Spleen (tissue), 11 donors: ENCODE data around the gene SORBS2. TPM values are rescaled to one million over a fixed set of nuclear protein-coding genes. Genes with fewer than 3 reads are reported as not detected.
A peak's percentile ranks its signal among the peaks of the same experiment; 100 is the strongest.

ENCODE experiments used
- DNase-seq: peaks from one replicate; pipeline ENCODE4 v3.0.0-alpha.2; 2020
- H3K27ac ChIP-seq, 8 donors: fragments of 200-600 bp; sonication (generic) in 7 of 8; 1 replicate in 4 of 8; 2 replicates in 4 of 8; pipeline versions ENCODE4 v1.5.0 to v1.8.0; 2016 to 2021; ENCODE audit warnings: inconsistent platforms in 4 of 8, mild to moderate bottlenecking in 4 of 8, moderate library complexity in 1 of 8
- H3K27me3 ChIP-seq, 7 donors: fragments of 200-600 bp; sonication (generic) in 6 of 7; replicated peaks in 1 of 7; 1 replicate in 4 of 7; 2 replicates in 3 of 7; pipeline versions ENCODE4 v1.5.0 to v1.8.0; 2016 to 2021; ENCODE audit warnings: inconsistent platforms in 3 of 7, mild to moderate bottlenecking in 1 of 7
- H3K36me3 ChIP-seq, 6 donors: fragments of 200-600 bp; sonication (generic) in 5 of 6; 1 replicate in 4 of 6; 2 replicates in 2 of 6; pipeline versions ENCODE4 v1.5.0 to v1.8.0; 2016 to 2021; ENCODE audit warnings: inconsistent platforms in 2 of 6
- H3K4me1 ChIP-seq, 6 donors: fragments of 200-600 bp; sonication (generic) in 5 of 6; 1 replicate in 3 of 6; 2 replicates in 3 of 6; pipeline versions ENCODE4 v1.5.0 to v1.8.0; 2016 to 2021; ENCODE audit warnings: inconsistent platforms in 3 of 6
- H3K4me3 ChIP-seq, 8 donors: fragments of 200-600 bp; sonication (generic) in 7 of 8; 1 replicate in 4 of 8; 2 replicates in 4 of 8; pipeline versions ENCODE4 v1.5.0 to v1.8.0; 2016 to 2021; ENCODE audit warnings: inconsistent platforms in 4 of 8, mild to moderate bottlenecking in 4 of 8, moderate library complexity in 2 of 8
- H3K9me3 ChIP-seq, 8 donors: fragments of 200-600 bp; sonication (generic) in 7 of 8; 1 replicate in 4 of 8; 2 replicates in 4 of 8; pipeline versions ENCODE4 v1.5.0 to v1.8.0; 2016 to 2021; ENCODE audit warnings: inconsistent platforms in 4 of 8
- CTCF ChIP-seq, 11 experiments: fragments of 200-600 bp in 7 of 11; fragments of 450-650 bp in 4 of 11; sonication (generic) in 4 of 11; IDR thresholded peaks in 8 of 11; conservative IDR thresholded peaks in 3 of 11; 1 replicate in 7 of 11; 2 replicates in 4 of 11; pipeline versions ENCODE4 v1.4.0 to v1.8.0; 2016 to 2021; ENCODE audit warnings: antibody characterized with exemption in 11 of 11, inconsistent platforms in 4 of 11, mild to moderate bottlenecking in 1 of 11
- POLR2A ChIP-seq, 3 donors: fragments of 450-650 bp; IDR thresholded peaks; one replicate each; pipeline ENCODE4 v1.5.1; 2017; ENCODE audit warnings: antibody characterized with exemption in 3 of 3, mild to moderate bottlenecking in 1 of 3
- POLR2AphosphoS5 ChIP-seq, 3 donors: sonication (generic); formaldehyde crosslinking; IDR thresholded peaks; one replicate each; pipeline ENCODE4 v1.5.1; 2017; ENCODE audit warnings: antibody characterized with exemption in 3 of 3
- WGBS, 5 donors: extraction: QIAGEN DNeasy Blood & Tissue Kit in 3 of 5; methylation state at CpG; one replicate each; pipeline versions ENCODE4 v1.1.5 to v1.1.7; 2013 to 2018; 5-methylcytosine and 5-hydroxymethylcytosine counted together
- intact Hi-C: fragments of 100-400 bp; cut with DNase I; formaldehyde crosslinking; loops from one replicate; pipeline ENCODE4 v1.15.0; 2023; ENCODE audit warnings: low total_unique reads
- polyA plus RNA-seq, 3 donors: library from polyadenylated mRNA; stranded (reverse); fragments of 200-250 nt; gene quantifications; one replicate each; pipeline ENCODE4 v1.2.1, GENCODE V29; 2013
- total RNA-seq, 7 donors: library from RNA; depleted of rRNA in 3 of 7; stranded (reverse); fragments of >200 nt in 3 of 7; fragmentation: NEBNext Ultra II Directional in 4 of 7; extraction: Animal tissue kit (Norgen Biotek cat#: 25700) in 4 of 7; gene quantifications; one replicate each; pipeline versions ENCODE4 v1.1.0 to v1.2.1, GENCODE V29; 2016 to 2021
- donor health status: healthy with polysubstance abuse.
- donor health status: DM: no; HTN: no; CAD: no; lungs with moderate emphysema.
- donor health status: DM: no; HTN: no; CAD: no.
- donor health status: Bipolar disorder and iron deficiency.
- donor health status: healthy.
- donor health status: DM: no; HTN: no; CAD: no.
- donor health status: DM: yes; HTN: yes; CAD: no.

The SORBS2 gene
- total and polyA plus RNA-seq, 10 donors: 5.9 to 128 (median 84.8) TPM

GRCh38 chr4:185741795-185742194, 70.2 kb downstream of the SORBS2 start:
- peaks cover 0 to 31% (median 6%) of the 10 kb centered on the region in 6 donors for H3K4me1 ChIP-seq
- no peaks in the 10 kb centered on the region for H3K9me3 ChIP-seq
- DNase-seq: no peak
- TF ChIP-seq POLR2AphosphoS5 (IDR thresholded peaks at IDR 0.05) (no peak), CTCF (IDR thresholded peaks at IDR 0.05 in 8 of 11, conservative IDR thresholded peaks at IDR 0.05 in 3 of 11) (no peak), POLR2A (IDR thresholded peaks at IDR 0.05) (no peak)
- WGBS, 5 donors: 86 to 93% (median 90%) methylated on average over 6 of the region's 6 CpGs
- no peak overlapping the region for H3K4me3 ChIP-seq
- no peaks in the 10 kb centered on the region for H3K36me3 ChIP-seq
- intact Hi-C loops: no loop called here
- no peaks in the 10 kb centered on the region for H3K27me3 ChIP-seq
- H3K27ac ChIP-seq: no peak overlapping the region

DNA sequence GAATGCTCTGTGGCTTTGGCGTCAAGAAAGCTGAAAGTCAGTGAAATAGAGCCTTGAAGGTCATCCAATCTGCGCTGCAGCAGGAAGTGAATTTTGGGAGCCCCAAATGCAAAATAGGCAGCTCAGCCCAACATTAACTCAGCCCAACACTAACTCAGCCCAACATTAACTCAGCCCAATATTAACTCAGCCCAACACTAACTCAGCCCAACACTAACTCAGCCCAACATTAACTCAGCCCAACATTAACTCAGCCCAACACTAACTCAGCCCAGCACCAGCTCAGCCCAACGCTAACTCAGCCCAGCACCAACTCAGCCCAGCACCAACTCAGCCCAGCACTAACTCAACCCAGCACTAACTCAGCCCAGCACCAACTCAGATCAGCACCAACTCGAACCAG, 71.5 kb downstream of the SORBS2 start:
- no peak for DNase-seq
- Histone ChIP-seq H3K27ac (peak overlapping the region in 2 of 8 donors; percentile 26), H3K9me3 (no peaks in the 10 kb centered on the region), H3K36me3 (no peaks in the 10 kb centered on the region), H3K4me3 (no peak overlapping the region), H3K4me1 (peaks cover 0 to 44% (median 7%) of the 10 kb centered on the region in 6 donors), H3K27me3 (no peaks in the 10 kb centered on the region)
- intact Hi-C loops: no loop called here
- 65 to 76% (median 72%) methylated on average over 4 of the region's 4 CpGs for WGBS, 5 donors
- TF ChIP-seq POLR2A (IDR thresholded peaks at IDR 0.05) (no peak), POLR2AphosphoS5 (IDR thresholded peaks at IDR 0.05) (no peak), CTCF (IDR thresholded peaks at IDR 0.05 in 8 of 11, conservative IDR thresholded peaks at IDR 0.05 in 3 of 11) (no peak)

DNA sequence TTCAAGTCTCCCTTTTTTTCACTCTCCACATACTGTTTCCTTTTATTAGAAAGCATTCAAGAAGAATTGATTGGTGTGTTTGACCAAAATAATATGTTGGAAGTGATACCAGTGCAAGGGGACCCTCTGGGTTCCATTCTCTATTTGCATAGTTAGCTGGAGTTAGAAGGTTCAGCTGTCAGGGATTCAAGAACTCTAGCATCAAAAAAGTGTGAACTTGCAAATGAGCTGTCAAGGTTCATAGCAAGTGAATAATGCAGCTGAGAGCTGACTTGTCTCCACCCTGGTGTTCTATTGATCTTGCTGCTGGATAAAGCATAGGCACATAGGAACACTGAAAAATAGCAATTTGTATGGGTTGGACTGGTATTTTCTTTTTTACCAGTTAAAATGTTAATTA, 73.2 kb downstream of the SORBS2 start:
- no peak overlapping the region for H3K4me3 ChIP-seq
- no peaks in the 10 kb centered on the region for H3K9me3 ChIP-seq
- peak overlapping the region in 5 of 8 donors; percentile 10 to 73 (median 21) for H3K27ac ChIP-seq
- intact Hi-C loops: no loop called here
- H3K36me3 ChIP-seq: no peaks in the 10 kb centered on the region
- no peak for TF ChIP-seq POLR2A (IDR thresholded peaks at IDR 0.05)
- H3K4me1 ChIP-seq: peaks cover 0 to 61% (median 15%) of the 10 kb centered on the region in 6 donors
- no peak for DNase-seq
- H3K27me3 ChIP-seq: no peaks in the 10 kb centered on the region

DNA sequence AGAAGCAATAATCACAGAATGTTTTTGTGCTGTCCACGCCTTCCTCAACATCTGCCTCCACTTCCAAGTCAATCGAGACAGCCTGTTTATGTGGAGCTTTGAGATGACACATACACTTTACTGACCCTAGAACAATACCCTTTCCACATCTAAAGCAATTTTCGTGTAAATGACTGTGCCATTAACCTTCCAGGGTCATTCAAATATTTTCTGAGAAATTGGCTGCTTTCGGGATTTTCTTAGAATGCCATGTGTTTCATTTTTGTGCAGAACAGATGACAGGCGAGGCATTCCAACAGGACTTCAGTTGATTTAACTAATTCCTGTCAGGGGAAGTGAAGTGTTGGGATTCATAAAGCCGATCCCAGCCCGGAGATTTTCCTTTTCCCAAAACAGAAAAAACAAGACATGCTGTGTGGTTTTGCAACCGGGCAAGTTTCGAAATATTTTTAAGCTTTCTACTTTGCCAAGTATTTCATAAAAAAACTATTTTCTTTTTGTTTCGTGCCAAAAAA, 73.9 kb downstream of the SORBS2 start:
- TF ChIP-seq POLR2AphosphoS5 (IDR thresholded peaks at IDR 0.05) (no peak), CTCF (IDR thresholded peaks at IDR 0.05 in 8 of 11, conservative IDR thresholded peaks at IDR 0.05 in 3 of 11) (no peak), POLR2A (IDR thresholded peaks at IDR 0.05) (no peak)
- no peak for DNase-seq
- intact Hi-C loops: no loop called here
- Histone ChIP-seq H3K27ac (peak overlapping the region in 7 of 8 donors; percentile 37 to 73 (median 64)), H3K36me3 (no peaks in the 10 kb centered on the region), H3K4me3 (no peak overlapping the region), H3K27me3 (no peaks in the 10 kb centered on the region), H3K9me3 (no peaks in the 10 kb centered on the region), H3K4me1 (peaks cover 0 to 67% (median 15%) of the 10 kb centered on the region in 6 donors)
- WGBS, 5 donors: 54 to 76% (median 64%) methylated on average over 10 of the region's 10 CpGs
